GM18858 (cell line): ENCODE measurements around the gene DPYSL3.
"Not testable (repeated sequence)": the region's sequence is repeated elsewhere in the genome, so short reads cannot be mapped to it uniquely, and the experiment has no call there.

Source experiments
- ATAC-seq: cut with Tn5 transposase; IDR thresholded peaks from one replicate; pipeline ENCODE4 v1.9.1; 2021; ENCODE audit not compliant: unreplicated experiment

DPYSL3 gene

DNA sequence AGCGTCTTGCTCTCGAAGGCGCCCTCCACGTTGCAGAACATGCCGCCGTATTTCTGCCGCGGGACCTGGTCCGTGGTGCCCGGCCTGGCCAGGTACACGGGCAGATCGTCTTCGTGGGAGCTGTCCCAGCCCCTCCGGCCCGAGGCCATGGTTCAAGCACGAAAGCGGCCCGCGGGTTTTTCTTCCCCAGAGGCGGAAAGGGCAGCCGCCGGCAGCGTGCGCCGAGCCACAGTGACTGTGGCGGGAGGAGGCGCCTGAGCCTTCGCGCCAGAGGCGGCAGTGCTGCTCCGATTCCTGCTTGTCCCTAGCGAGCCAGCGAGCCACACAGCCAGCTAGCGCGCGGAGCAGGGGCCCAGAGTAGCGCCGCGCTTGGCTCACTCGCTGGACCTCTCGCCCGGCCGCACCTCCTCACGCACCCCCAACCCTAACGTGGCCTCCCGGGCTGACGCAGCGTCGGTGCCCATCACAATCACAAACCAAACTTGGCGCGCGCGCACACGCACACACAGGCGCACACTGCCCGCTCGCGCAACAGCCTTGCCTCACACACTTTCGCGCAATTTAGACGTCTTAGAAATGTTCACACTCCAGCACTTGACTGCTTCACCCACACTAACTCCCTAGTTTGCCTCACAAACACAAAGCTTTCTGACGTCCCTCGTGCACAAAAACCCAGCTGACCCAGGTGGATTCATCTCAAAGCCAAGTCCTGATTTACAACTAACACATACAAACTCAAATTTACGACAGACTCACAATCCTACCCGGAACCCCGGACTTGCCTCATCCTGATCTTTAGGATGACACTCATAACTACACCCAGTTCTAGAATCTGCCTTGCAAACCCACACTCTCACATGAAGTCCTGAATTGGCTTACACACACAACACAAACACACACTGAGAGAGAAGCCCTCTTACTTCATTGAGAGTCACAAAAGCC lies at the start of gene DPYSL3:
TSS of gene DPYSL3 (minus strand) at position 359 of the 942 bp plus-strand sequence. CDS start at position 149, 210 bp downstream.
- no peak for ATAC-seq

GRCh38 chr5:147558826-147559225 lies 49.0 kb upstream of the DPYSL3 start:
- peak; percentile 72 for ATAC-seq

DNA sequence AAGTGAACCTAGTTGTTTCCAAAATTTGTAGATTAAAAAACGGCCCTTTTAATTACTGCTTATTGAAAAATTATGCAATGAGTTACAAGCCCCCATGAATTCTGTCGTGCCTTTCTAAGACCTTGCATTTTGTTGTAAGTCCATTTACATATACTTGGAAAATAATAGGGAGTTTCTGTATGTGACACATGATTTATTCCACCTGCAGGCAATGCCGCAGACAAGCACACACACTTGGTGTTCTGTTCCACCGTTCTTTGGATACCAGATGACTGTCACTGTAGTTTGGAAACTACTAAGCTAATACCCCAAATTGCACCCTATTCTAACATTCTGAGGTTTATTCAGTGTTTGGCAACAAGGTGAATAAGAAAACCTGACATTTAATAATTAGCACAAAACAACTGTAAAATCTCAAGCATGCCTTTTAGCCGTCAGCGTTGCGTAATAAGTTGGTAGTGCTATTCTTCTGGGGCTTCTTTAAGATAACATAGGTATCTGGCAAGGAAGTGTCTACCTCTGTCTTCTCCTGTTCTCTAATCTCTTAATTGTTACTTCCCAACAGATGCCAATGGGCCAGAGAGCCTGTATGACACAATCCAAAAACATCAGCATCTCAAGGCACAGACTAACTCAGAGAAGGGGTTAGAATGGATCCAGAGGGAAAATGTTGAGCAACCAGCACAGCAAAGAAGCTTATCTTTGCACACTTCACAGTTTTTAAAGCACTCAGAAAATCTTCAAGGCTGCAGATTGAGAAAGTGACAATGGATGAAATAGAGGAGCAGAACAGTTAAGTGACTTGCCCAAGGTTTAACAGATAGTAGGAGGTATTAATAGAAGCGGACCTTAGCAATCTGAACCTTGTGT lies 48.2 kb upstream of the DPYSL3 start:
- ATAC-seq, result no peak

DNA sequence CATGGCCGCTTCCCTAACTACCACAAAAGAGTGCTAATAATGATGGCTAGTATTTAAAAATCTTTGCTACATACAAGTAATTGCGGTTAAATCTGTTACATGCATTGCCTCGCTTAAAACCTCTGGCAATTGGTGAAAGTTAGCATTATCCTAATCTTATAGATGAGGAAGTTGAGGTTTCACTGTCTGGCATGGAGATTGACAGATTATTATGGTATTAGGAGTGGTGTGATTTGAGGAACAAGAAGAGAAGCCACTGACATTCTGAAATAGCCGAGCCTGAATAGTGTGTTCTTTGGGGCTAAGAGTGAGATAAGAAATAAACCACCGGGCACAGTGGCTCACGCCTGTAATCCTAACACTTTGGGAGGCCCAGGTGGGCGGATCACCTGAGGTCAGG lies 45.3 kb upstream of the DPYSL3 start:
- ATAC-seq, result no peak

DNA sequence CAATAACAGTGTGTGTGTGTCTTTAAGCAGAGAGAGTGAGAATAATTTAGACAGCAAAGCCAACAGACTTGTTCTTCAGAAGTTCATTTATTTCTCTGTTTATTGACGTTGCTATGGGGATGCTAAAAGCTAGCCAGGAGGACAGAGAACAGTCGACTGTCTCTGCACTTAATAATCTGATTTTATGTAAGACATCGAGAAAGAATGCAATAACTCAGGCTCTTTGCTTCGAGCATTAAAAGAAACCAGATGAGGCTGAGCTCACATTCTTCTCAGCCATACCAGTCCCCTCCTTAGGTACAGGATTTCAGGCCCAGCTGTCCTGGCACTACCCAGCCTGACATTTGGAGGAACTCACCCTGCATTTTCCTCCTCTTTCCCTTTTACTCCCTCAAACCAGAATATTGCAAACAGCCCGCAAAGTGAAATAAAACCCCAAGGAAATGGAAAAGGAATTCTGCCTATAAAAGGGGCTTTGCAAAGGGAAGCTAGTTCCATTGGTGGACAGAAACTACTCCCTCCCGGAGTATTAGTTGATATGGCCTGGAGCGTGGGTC lies 44.5 kb upstream of the DPYSL3 start:
- ATAC-seq, result no peak

DNA sequence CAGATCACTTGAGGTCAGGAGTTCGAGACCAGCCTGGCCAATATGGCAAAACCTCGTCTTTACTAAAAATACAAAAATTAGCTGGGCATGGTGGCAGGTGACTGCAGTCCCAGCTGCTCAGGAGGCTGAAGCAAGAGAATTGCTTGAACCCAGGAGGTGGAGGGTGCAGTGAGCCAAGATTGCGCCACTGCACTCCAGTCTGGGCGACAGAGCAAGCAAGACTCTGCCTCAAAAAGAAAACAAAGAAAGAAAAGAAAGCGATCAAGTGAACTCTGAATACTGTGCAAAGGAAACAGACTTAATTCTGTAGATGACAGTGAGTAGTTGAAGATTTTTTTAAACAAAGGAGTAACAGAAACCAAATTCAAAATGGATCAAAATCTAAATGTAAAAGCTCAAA lies 43.9 kb upstream of the DPYSL3 start:
- ATAC-seq, result not testable (repeated sequence)

GRCh38 chr5:147552897-147553296 lies 43.0 kb upstream of the DPYSL3 start:
- ATAC-seq, result no peak

DNA sequence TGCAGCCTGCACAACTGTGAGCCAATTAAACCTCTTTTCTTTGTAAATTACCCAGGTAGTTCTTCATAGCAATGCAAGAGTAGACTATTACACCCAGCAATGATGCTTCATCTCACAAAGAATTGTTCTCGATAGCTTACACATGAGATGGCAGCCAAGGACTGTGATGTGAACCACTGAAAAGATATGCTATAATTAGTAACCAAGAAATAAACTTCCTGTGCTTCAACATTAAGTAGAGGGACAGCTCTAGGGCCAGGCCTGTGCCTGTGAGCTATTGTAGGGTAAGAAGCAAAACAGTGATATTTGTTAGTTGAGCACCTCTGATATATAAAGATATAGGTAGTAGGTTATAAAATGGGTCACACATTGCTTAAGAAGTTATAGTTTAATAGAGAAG lies 41.8 kb upstream of the DPYSL3 start:
- no peak for ATAC-seq

DNA sequence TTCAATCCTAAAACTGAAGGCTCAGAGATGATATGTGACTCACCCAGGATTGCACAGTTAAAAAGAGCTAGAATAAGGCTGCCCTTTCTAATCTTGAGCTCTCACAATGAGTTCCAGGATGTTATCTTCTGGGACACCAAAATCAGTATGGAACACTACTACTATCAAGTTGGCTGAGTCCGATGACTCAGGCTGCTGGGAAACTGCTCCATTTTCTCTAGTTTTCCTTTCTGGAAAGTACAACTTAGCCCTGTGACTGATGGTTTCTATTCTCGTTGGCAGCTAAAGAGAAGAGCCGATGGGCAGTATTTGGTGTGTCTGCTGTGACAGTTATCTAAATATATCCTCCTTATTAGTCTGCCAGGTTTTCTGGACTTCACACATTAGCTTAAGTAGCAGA lies 37.9 kb upstream of the DPYSL3 start:
- no peak for ATAC-seq

DNA sequence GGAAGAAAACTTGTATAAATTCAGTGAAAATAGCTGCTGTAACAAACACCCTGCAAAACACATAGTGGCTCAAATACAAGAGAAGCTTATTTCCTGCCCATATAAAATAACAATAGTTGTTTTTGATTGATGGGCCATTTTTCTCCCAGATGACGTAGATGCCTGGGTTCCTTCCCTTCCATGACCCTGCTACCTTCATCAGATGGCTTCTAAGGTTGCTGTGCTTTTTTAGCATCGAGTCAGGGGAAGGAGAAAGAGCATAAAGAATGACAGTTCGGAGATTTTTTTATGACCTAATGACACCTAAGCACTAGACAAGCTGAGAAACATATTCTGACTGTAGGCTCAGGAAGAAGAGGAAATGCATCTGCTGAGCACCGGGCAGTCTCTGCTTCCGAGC lies 34.7 kb upstream of the DPYSL3 start:
- ATAC-seq, result no peak

DNA sequence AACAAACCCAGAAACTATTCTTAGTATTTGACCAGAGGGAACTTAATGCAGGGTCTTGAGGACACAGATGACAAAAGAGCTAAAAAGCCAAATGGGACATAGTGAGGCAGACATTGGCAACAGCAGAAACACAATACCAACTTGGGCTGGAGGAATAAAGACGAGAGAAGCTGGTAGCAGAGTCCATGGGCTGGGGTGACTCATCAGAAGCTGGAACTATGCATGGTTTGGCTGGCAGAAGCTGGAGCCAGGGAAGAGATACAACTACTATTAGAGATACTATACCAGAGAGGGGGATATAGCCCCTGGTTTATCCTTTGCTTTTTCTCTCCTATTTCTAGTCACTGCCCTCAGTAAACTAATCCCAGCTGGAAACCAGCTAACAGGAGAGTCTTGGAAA lies 29.2 kb upstream of the DPYSL3 start:
- no peak for ATAC-seq

- no peak for ATAC-seq
Measured at GRCh38 chr5:147538236-147538635, 28.4 kb upstream of the DPYSL3 start.

DNA sequence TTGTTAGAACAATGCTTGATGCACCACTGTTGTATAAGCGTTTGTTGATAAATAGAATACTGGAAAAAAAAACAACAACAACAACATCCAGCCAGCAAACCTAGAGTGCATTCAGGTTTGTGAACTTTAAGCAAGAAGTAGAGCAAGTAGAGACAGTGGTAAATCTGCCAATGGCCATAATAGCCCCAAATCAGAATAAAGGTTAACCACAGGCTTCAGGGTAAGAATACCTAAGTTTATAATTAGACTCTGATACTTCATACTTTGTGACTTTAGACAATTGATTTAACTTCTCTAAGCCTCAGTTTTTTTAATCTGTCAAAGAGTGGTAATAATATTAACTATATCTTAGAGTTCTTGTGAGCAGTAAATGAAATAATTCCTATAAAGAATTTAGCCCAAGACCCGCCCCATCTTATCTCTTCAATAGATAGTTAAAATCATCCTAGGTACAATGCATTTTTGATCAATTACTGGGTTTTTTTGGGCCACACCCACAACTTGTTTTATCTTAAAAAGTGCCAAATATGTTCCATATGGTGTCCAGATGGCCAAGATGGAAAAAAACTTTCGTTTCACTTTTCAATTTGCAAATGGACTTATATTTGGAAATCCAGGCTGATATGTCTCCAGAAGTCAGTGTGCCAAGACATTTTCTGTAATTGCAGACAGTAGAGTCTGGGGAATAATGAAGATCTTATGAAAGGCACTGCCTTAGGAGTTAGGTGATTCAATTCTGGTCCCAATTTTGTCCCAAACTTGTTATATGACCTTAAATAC lies 24.5 kb upstream of the DPYSL3 start:
- ATAC-seq, result no peak

DNA sequence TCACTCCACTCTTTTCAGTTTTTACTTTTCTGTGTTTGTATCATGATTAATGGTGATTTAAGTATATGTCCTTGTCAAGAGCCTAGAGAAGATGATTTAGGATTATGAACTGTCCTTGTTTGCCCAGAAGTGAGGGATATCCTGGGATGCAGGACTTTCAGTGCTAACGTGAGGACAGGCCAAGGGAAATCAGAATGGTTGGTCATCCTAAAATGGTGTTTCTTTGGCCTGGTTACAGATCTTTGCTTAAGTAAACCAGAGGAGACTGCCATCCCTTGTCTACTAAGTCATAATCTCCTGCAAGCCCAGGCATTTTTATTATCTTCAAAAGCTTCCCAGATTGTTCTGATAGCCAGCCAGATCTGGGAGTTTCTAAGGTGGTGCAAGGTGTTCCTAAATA lies 22.3 kb upstream of the DPYSL3 start:
- no peak for ATAC-seq

GRCh38 chr5:147530530-147531389 lies 20.9 kb upstream of the DPYSL3 start:
- no peak for ATAC-seq

GRCh38 chr5:147523069-147523468 lies 13.2 kb upstream of the DPYSL3 start:
- ATAC-seq, result no peak

DNA sequence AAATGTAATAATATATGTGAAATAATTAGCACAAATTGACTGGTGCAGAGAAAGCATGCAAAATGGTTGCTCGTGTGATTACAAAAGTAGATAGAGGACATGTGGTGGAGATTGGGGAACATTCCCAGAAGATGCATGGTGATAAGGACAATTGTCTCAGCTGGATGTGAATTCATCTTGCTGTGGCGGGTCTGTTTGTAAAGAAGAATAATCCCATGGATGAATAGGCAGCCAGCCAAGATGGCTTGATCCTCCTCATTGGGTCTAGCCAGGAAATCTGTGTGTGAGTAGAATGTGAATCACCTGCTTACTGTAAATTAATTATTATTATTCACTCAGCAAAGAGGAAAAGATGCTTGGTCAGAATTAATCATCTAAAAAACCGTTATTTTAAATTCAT lies 12.6 kb upstream of the DPYSL3 start:
- no peak for ATAC-seq

DNA sequence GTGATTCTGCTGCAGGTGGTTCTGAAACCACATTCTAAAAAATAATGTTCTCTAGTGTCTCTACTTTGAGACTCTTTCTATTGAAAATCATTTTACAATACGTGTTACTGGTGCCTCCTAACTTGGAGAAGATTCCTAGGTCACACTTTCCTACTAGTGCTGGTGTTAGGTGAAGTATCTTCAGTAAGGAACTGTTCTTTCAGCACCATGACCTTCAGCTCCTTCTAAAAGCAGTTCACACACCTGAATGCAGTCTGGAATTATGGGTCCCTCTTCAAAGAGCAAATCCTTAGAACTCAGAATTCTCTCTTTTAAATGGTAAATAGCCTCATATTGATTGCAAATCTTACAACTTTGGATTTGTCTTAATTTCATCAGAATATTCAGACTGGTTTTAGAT lies 10.6 kb upstream of the DPYSL3 start:
- no peak for ATAC-seq

GRCh38 chr5:147519380-147519779 lies 9.5 kb upstream of the DPYSL3 start:
- ATAC-seq, result no peak

- no peak for ATAC-seq
Measured at GRCh38 chr5:147517383-147517782, 7.5 kb upstream of the DPYSL3 start.
